HepG2 (cell line): ENCODE measurements around the gene ST6GALNAC4. TPM values are rescaled to one million over a fixed set of nuclear protein-coding genes. Genes with fewer than 3 reads are reported as not detected.

Experiments used
- ATAC-seq: fragments of 200-7000 bp; cut with Tn5 transposase; 3 replicates; pipeline ENCODE4 v1.9.1; 2020; ENCODE audit warnings: mild to moderate bottlenecking, moderate library complexity
- BruUV-seq: library from RNA; stranded (reverse); fragments of 400-500 nt; replicated peaks from 2 replicates; lab custom pipeline; 2021; lab: Mats Ljungman, UMichigan
- CTCF ChIA-PET: fragments of 300-600 bp; formaldehyde crosslinking; extraction: SDS; loops from one replicate; lab custom pipeline; 2021; ENCODE audit warnings: low total read pairs, inconsistent platforms, low intra/inter-chr PET ratio; lab: Yijun Ruan, JAX
- POLR2A ChIA-PET: fragments of 350-600 bp; sonication (Branson Sonifier 250); formaldehyde crosslinking; loops from one replicate; lab custom pipeline; 2020; ENCODE audit warnings: antibody characterized with exemption, inconsistent platforms; lab: Yijun Ruan, JAX
- DNase-seq: peaks from one replicate; pipeline ENCODE4 v3.0.0-alpha.2; 2015; ENCODE audit warnings: low spot score
- FAIRE-seq: peaks from 3 replicates; lab custom pipeline; 2011; peaks lifted over from hg19 to GRCh38; lab: Jason Lieb, UNC
- H2AFZ ChIP-seq: one replicate; pipeline ENCODE4 v1.6.1; 2011; ENCODE audit warnings: low read length, inconsistent platforms
- H3K27ac ChIP-seq: fragments of 300-600 bp; 3 replicates; pipeline ENCODE4 v1.8.0; 2011; ENCODE audit warnings: mixed run types, mild to moderate bottlenecking, mixed read lengths, low read length, inconsistent platforms; ENCODE audit not compliant: insufficient read depth; ENCODE audit errors: extremely low read length
- H3K27me3 ChIP-seq, 2 experiments: fragments of 200-600 bp in 1 of 2; 2 replicates in 1 of 2; 3 replicates in 1 of 2; pipeline versions ENCODE4 v1.6.0 to v1.8.0; 2011; ENCODE audit warnings: low read length in 2 of 2, mild to moderate bottlenecking in 2 of 2, moderate library complexity in 2 of 2, inconsistent platforms in 1 of 2; ENCODE audit not compliant: insufficient read depth in 2 of 2, control insufficient read depth in 1 of 2
- H3K36me3 ChIP-seq, 2 experiments: fragments of 200-600 bp in 1 of 2; replicated peaks in 1 of 2; 2 replicates in 1 of 2; 3 replicates in 1 of 2; pipeline versions ENCODE4 v1.5.1 to v1.8.0; 2011; ENCODE audit warnings: low read length in 2 of 2, inconsistent platforms in 1 of 2; ENCODE audit not compliant: insufficient read depth in 2 of 2, control insufficient read depth in 1 of 2
- H3K4me1 ChIP-seq: 2 replicates; pipeline ENCODE4 v1.5.1; 2012; ENCODE audit warnings: low read length, inconsistent platforms; ENCODE audit not compliant: insufficient read depth
- H3K4me2 ChIP-seq: 2 replicates; pipeline ENCODE4 v1.6.0; 2011; ENCODE audit warnings: low read depth, low read length, inconsistent platforms
- H3K4me3 ChIP-seq, 3 experiments: fragments of 200-600 bp in 1 of 3; sonication (generic), shearing (Covaris generic) in 1 of 3; replicated peaks in 1 of 3; 2 replicates each; pipeline ENCODE4 v1.5.1; 2011 to 2016; ENCODE audit warnings: low read length in 3 of 3, inconsistent platforms in 2 of 3, low read depth in 2 of 3, mild to moderate bottlenecking in 2 of 3, control low read depth in 1 of 3, mixed read lengths in 1 of 3; ENCODE audit not compliant: insufficient read depth in 1 of 3
- H3K79me2 ChIP-seq: one replicate; pipeline ENCODE4 v1.6.1; 2011; ENCODE audit warnings: low read length, inconsistent platforms; ENCODE audit not compliant: insufficient read depth
- H3K9ac ChIP-seq: 2 replicates; pipeline ENCODE4 v1.6.0; 2011; ENCODE audit warnings: mild to moderate bottlenecking, low read depth, low read length, inconsistent platforms; ENCODE audit not compliant: insufficient read depth
- H3K9me3 ChIP-seq: 2 replicates; pipeline ENCODE4 v1.5.1; 2012; ENCODE audit warnings: mild to moderate bottlenecking, low read length
- H4K20me1 ChIP-seq: 2 replicates; pipeline ENCODE4 v1.6.0; 2011; ENCODE audit warnings: inconsistent platforms, mild to moderate bottlenecking, low read length, moderate library complexity; ENCODE audit not compliant: insufficient read depth
- ASH2L ChIP-seq: fragments of 300-600, 200-600 bp; sonication (generic); IDR thresholded peaks from 2 replicates; pipeline ENCODE4 v1.7.0; 2017; ENCODE audit warnings: low read depth, mild to moderate bottlenecking, moderate library complexity, mixed read lengths, low read length; ENCODE audit not compliant: insufficient read length
- CC2D1A ChIP-seq: sonication (generic); formaldehyde crosslinking; IDR thresholded peaks from 2 replicates; pipeline ENCODE4 v1.8.1; 2023; ENCODE audit warnings: mild to moderate bottlenecking, missing genetic modification reagents
- CEBPZ ChIP-seq: IDR thresholded peaks from 2 replicates; pipeline ENCODE4 v1.6.1; 2012; ENCODE audit warnings: low read length, improper control_type of control experiment
- GATA4 ChIP-seq: sonication (generic); IDR thresholded peaks from 2 replicates; pipeline ENCODE4 v1.6.1; 2016; ENCODE audit warnings: antibody characterized with exemption, low read depth, borderline replicate concordance
- GZF1 ChIP-seq: sonication (generic); formaldehyde crosslinking; IDR thresholded peaks from 2 replicates; pipeline ENCODE4 v1.5.1; 2020; ENCODE audit warnings: mild to moderate bottlenecking, missing genetic modification reagents
- HES4 ChIP-seq: sonication (generic); formaldehyde crosslinking; IDR thresholded peaks from 2 replicates; pipeline ENCODE4 v1.9.0; 2021; ENCODE audit warnings: mild to moderate bottlenecking, missing genetic modification reagents, borderline replicate concordance
- HIVEP1 ChIP-seq: sonication (generic); formaldehyde crosslinking; IDR thresholded peaks from 2 replicates; pipeline ENCODE4 v1.4.0; 2020; ENCODE audit warnings: mild to moderate bottlenecking, missing genetic modification reagents
- MAFG ChIP-seq: sonication (generic); formaldehyde crosslinking; IDR thresholded peaks from 2 replicates; pipeline ENCODE4 v1.5.1; 2020; ENCODE audit warnings: mild to moderate bottlenecking, missing genetic modification reagents
- REPIN1 ChIP-seq: sonication (generic); formaldehyde crosslinking; IDR thresholded peaks from 2 replicates; pipeline ENCODE4 v1.8.0; 2022; ENCODE audit warnings: missing genetic modification reagents, low read depth, mild to moderate bottlenecking, borderline replicate concordance
- TGIF2 ChIP-seq: IDR thresholded peaks from 2 replicates; pipeline ENCODE4 v1.6.1; 2016; ENCODE audit warnings: control low read depth, missing compliant biosample characterization
- ZBTB37 ChIP-seq: sonication (generic); formaldehyde crosslinking; IDR thresholded peaks from 2 replicates; pipeline ENCODE4 v1.4.0; 2020; ENCODE audit warnings: mild to moderate bottlenecking, missing genetic modification reagents
- ZNF20 ChIP-seq: sonication (generic); formaldehyde crosslinking; IDR thresholded peaks from 2 replicates; pipeline ENCODE4 v1.4.0; 2020; ENCODE audit warnings: mild to moderate bottlenecking, moderate library complexity, missing genetic modification reagents
- ZNF414 ChIP-seq: sonication (generic); formaldehyde crosslinking; IDR thresholded peaks from 2 replicates; pipeline ENCODE4 v1.5.0; 2020; ENCODE audit warnings: missing genetic modification reagents
- WGBS: methylation state at CpG from one replicate; pipeline ENCODE4 v1.1.6; 2017; ENCODE audit warnings: low lambda C conversion rate; 5-methylcytosine and 5-hydroxymethylcytosine counted together
- in situ Hi-C: cut with HindIII; loops from 2 replicates; pipeline ENCODE4 v1.10.0; 2017; ENCODE audit warnings: low pct_unique_long_range_greater_than_20kb; ENCODE audit not compliant: extremely low pct_ligation_motif_present
- intact Hi-C: fragments of 100-400 bp; cut with micrococcal nuclease; formaldehyde crosslinking; loops from one replicate; pipeline ENCODE4 v1.10.0; 2022; ENCODE audit not compliant: unreplicated experiment
- polyA plus RNA-seq, 8 experiments: library from polyadenylated mRNA; depleted of rRNA in 3 of 8; stranded (reverse) in 7 of 8; unstranded in 1 of 8; fragments of >200 nt; fragmentation: Illumina TruSeq in 4 of 8; extraction: Trizol in 4 of 8; gene quantifications; 2 replicates each; pipeline versions ENCODE4 v1.2.1 to v1.2.3, GENCODE V29; 2011 to 2016; ENCODE audit warnings: low read depth in 4 of 8, missing spikeins in 1 of 8, mixed read lengths in 1 of 8; ENCODE audit not compliant: insufficient read depth in 1 of 8
- total RNA-seq, 5 experiments: library from RNA; depleted of rRNA; stranded (reverse); fragments of >200 nt; fragmentation: Illumina TruSeq; extraction: Trizol; gene quantifications; 2 replicates each; pipeline ENCODE4 v1.2.3, GENCODE V29; 2016; ENCODE audit warnings: low read depth in 1 of 5

ST6GALNAC4 gene
- total and polyA plus RNA-seq, 2 of the 13 experiments (the other 11 are each of a cell fraction or from before 2014, with no cell fraction given), result 18.8 to 27.7 TPM

- no peak for DNase-seq
- no peak overlapping the region for H3K4me2 ChIP-seq
- peaks cover 55% of the 10 kb centered on the region for H3K4me1 ChIP-seq
- no peaks in the 10 kb centered on the region for H3K9me3 ChIP-seq
- H2AFZ ChIP-seq, result no peak overlapping the region
- POLR2A ChIA-PET, result interaction anchor here (1.4 kb wide), 1 partner anchor 11 kb away, joined by 5 read pairs; no protein-coding TSS in a partner anchor
- FAIRE-seq, result no peak
- H3K9ac ChIP-seq, result no peak overlapping the region; the same call in 1 of the 2 replicates
- peaks cover 1 to 9% of the 10 kb centered on the region in 2 experiments; a peak in 3 of 5 replicates for H3K36me3 ChIP-seq
- intact Hi-C loops, result no loop called here
- ATAC-seq, result no peak
- H3K79me2 ChIP-seq, result peaks cover 86% of the 10 kb centered on the region
- H3K27ac ChIP-seq, result no peak overlapping the region
- TF ChIP-seq HIVEP1 (CRISPR knock-in tag) (no peak), TGIF2 (CRISPR knock-in tag) (no peak), CC2D1A (no peak)
- 97% methylated on average over 13 of the region's 13 CpGs for WGBS
- CTCF ChIA-PET, result no interaction called here
- in situ Hi-C loops, result no loop called here
- no peaks in the 10 kb centered on the region for H3K27me3 ChIP-seq
- no peak overlapping the region for H3K4me3 ChIP-seq
- no peaks in the 10 kb centered on the region for H4K20me1 ChIP-seq
- no TSS peak for BruUV-seq
These were observed 44.8 kb upstream of the ST6GALNAC4 start for GRCh38 chr9:127961613-127962155.

- POLR2A ChIA-PET, result interaction anchor here (1.4 kb wide), 1 partner anchor 11 kb away, joined by 5 read pairs; no protein-coding TSS in a partner anchor
- DNase-seq (no peak), FAIRE-seq (no peak), ATAC-seq (no peak)
- in situ Hi-C loops, result no loop called here
- H3K4me2 ChIP-seq, result no peak overlapping the region
- H3K36me3 ChIP-seq, result peaks cover 1 to 9% of the 10 kb centered on the region in 2 experiments; a peak in 3 of 5 replicates
- peaks cover 50% of the 10 kb centered on the region for H3K4me1 ChIP-seq
- no peak overlapping the region; the same call in 1 of the 2 replicates for H3K9ac ChIP-seq
- peaks cover 86% of the 10 kb centered on the region for H3K79me2 ChIP-seq
- no peaks in the 10 kb centered on the region for H3K27me3 ChIP-seq
- no TSS peak for BruUV-seq
- intact Hi-C loops, result no loop called here
- peak overlapping the region; percentile 33 for H3K27ac ChIP-seq
- no CpG with 5 or more reads among the region's 2 CpGs for WGBS
- H3K9me3 ChIP-seq, result no peaks in the 10 kb centered on the region
- no peak overlapping the region for H2AFZ ChIP-seq
- no peak overlapping the region for H3K4me3 ChIP-seq
- no peaks in the 10 kb centered on the region for H4K20me1 ChIP-seq
- CTCF ChIA-PET, result no interaction called here
- TF ChIP-seq ASH2L, result no peak
- no peak for TF ChIP-seq ZBTB37
- no peak for TF ChIP-seq REPIN1 (CRISPR knock-in tag)
- TF ChIP-seq GATA4, result no peak
- no peak for TF ChIP-seq GZF1 (CRISPR knock-in tag)
- TF ChIP-seq CEBPZ, result no peak
- TF ChIP-seq ZNF414 (CRISPR knock-in tag), result no peak
- TF ChIP-seq ZNF20 (CRISPR knock-in tag), result no peak
- TF ChIP-seq MAFG (CRISPR knock-in tag), result no peak
- no peak for TF ChIP-seq HES4 (CRISPR knock-in tag)
These were observed 44.3 kb upstream of the ST6GALNAC4 start for GRCh38 chr9:127961155-127961490.
